Astrocyte (in vitro differentiated cells and primary cell): ENCODE measurements around the gene MTMR4.

Experiments used
- EZH2 ChIP-seq: IDR thresholded peaks from 2 replicates; pipeline ENCODE4 v1.6.1; 2012; ENCODE audit warnings: mild to moderate bottlenecking, low read length, inconsistent platforms; ENCODE audit not compliant: insufficient read depth
- TF ChIP-seq, protein P1 (sequence below): IDR thresholded peaks from 2 replicates; pipeline ENCODE4 v1.5.1; 2011; ENCODE audit warnings: low read depth, mild to moderate bottlenecking, inconsistent platforms, low read length, moderate library complexity; ENCODE audit not compliant: insufficient read depth

DNA sequence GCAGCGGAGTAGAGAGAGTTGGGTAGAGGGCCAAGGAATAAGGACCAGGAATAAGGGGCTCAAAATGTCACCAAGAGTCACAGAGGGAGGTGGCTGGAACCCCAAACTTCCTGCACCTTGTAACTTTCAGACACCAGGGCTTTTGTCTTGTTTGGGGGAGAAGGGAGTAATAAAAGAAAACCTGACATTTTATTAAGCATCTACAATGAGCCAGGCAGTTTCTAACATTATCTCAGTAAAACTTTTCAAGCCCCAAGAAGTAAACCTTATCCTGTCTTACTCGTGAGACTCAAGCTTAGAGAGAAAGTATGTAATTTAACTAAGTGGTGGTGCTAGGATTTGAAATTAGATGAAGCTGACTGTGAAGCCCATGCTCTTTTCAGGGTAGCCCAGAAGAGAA, 848 bp upstream of the MTMR4 start:
- TF ChIP-seq EZH2 = no peak
- TF ChIP-seq, protein P1, sequence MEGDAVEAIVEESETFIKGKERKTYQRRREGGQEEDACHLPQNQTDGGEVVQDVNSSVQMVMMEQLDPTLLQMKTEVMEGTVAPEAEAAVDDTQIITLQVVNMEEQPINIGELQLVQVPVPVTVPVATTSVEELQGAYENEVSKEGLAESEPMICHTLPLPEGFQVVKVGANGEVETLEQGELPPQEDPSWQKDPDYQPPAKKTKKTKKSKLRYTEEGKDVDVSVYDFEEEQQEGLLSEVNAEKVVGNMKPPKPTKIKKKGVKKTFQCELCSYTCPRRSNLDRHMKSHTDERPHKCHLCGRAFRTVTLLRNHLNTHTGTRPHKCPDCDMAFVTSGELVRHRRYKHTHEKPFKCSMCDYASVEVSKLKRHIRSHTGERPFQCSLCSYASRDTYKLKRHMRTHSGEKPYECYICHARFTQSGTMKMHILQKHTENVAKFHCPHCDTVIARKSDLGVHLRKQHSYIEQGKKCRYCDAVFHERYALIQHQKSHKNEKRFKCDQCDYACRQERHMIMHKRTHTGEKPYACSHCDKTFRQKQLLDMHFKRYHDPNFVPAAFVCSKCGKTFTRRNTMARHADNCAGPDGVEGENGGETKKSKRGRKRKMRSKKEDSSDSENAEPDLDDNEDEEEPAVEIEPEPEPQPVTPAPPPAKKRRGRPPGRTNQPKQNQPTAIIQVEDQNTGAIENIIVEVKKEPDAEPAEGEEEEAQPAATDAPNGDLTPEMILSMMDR = no peak
